H1 (cell line): ENCODE results near the gene ACYP1. TPM values are rescaled to one million over a fixed set of nuclear protein-coding genes. Genes with fewer than 3 reads are reported as not detected.

ENCODE experiments used
- CTCF ChIA-PET: fragments of 300-600 bp; sonication (Branson Sonifier 250); formaldehyde crosslinking; loops from one replicate; lab custom pipeline; 2021; ENCODE audit not compliant: partially characterized antibody; lab: Charles Lee
- POLR2A ChIA-PET: fragments of 300-600 bp; sonication (Branson Sonifier 250); formaldehyde crosslinking; loops from one replicate; lab custom pipeline; 2021; ENCODE audit warnings: inconsistent platforms; ENCODE audit not compliant: partially characterized antibody; lab: Charles Lee
- DNase-seq, 2 experiments: peaks; one replicate each; pipeline versions ENCODE4 v3.0.0 to v3.0.0-alpha.2; 2010 to 2022; ENCODE audit warnings: low spot score in 2 of 2, low read depth in 1 of 2, mixed read lengths in 1 of 2
- FAIRE-seq: peaks from 2 replicates; lab custom pipeline; 2011; peaks lifted over from hg19 to GRCh38; lab: Jason Lieb, UNC
- H2AFZ ChIP-seq: 2 replicates; pipeline ENCODE4 v1.8.1; 2012; ENCODE audit warnings: low read length, inconsistent platforms
- H2AK5ac ChIP-seq: 2 replicates; pipeline ENCODE4 v1.6.1; 2013; ENCODE audit warnings: low read depth, low read length
- H2BK120ac ChIP-seq: replicated peaks from 2 replicates; pipeline ENCODE3; 2013; ENCODE audit warnings: low read depth, low read length, inconsistent platforms
- H2BK12ac ChIP-seq: 2 replicates; pipeline ENCODE4 v1.6.1; 2013; ENCODE audit warnings: low read depth, low read length
- H2BK15ac ChIP-seq: 2 replicates; pipeline ENCODE4 v1.6.1; 2013; ENCODE audit warnings: low read length
- H2BK20ac ChIP-seq: 2 replicates; pipeline ENCODE4 v1.6.1; 2013; ENCODE audit warnings: low read length
- H2BK5ac ChIP-seq: 2 replicates; pipeline ENCODE4 v1.6.1; 2013; ENCODE audit warnings: low read depth, low read length
- H3K14ac ChIP-seq: 2 replicates; pipeline ENCODE4 v1.6.1; 2013; ENCODE audit warnings: inconsistent platforms; ENCODE audit not compliant: insufficient read length
- H3K18ac ChIP-seq: 2 replicates; pipeline ENCODE4 v1.6.1; 2013; ENCODE audit warnings: low read length; ENCODE audit errors: extremely low read depth
- H3K23ac ChIP-seq: 2 replicates; pipeline ENCODE4 v1.6.1; 2013; ENCODE audit warnings: inconsistent platforms; ENCODE audit not compliant: insufficient read length
- H3K23me2 ChIP-seq: 2 replicates; pipeline ENCODE4 v1.6.1; 2013; ENCODE audit warnings: low read depth, low read length
- H3K27ac ChIP-seq: 2 replicates; pipeline ENCODE4 v1.6.1; 2011; ENCODE audit warnings: low read depth, low read length, inconsistent platforms
- H3K27me3 ChIP-seq, 4 experiments: replicated peaks in 1 of 4; 1 replicate in 1 of 4; 2 replicates in 3 of 4; pipeline versions ENCODE4 v1.6.1 to v1.8.1; 2011 to 2013; ENCODE audit warnings: low read length in 3 of 4, mild to moderate bottlenecking in 3 of 4, inconsistent platforms in 2 of 4, mixed read lengths in 2 of 4, moderate library complexity in 1 of 4; ENCODE audit not compliant: control insufficient read depth in 3 of 4, insufficient read depth in 3 of 4; ENCODE audit errors: extremely low read depth in 1 of 4
- H3K36me3 ChIP-seq, 4 experiments: 2 replicates each; pipeline versions ENCODE4 v1.6.1 to v1.8.1; 2011 to 2013; ENCODE audit warnings: mild to moderate bottlenecking in 4 of 4, low read length in 3 of 4, moderate library complexity in 2 of 4, control low read depth in 1 of 4, inconsistent platforms in 1 of 4; ENCODE audit not compliant: insufficient read depth in 4 of 4, control insufficient read depth in 2 of 4
- H3K4ac ChIP-seq: replicated peaks from 2 replicates; pipeline ENCODE3; 2013; ENCODE audit warnings: low read length, low read depth, mixed read lengths, inconsistent platforms; ENCODE audit not compliant: insufficient read length
- H3K4me1 ChIP-seq, 4 experiments: replicated peaks in 1 of 4; 1 replicate in 1 of 4; 2 replicates in 3 of 4; pipeline versions ENCODE4 v1.6.1 to v1.8.1; 2011 to 2013; ENCODE audit warnings: low read length in 3 of 4, inconsistent platforms in 2 of 4, mixed read lengths in 1 of 4; ENCODE audit not compliant: insufficient read depth in 4 of 4, control insufficient read depth in 3 of 4
- H3K4me2 ChIP-seq, 2 experiments: 2 replicates each; pipeline versions ENCODE4 v1.6.1 to v1.8.1; 2011 to 2013; ENCODE audit warnings: low read depth in 2 of 2, low read length in 2 of 2, control low read depth in 1 of 2, inconsistent platforms in 1 of 2, mild to moderate bottlenecking in 1 of 2; ENCODE audit not compliant: insufficient read depth in 1 of 2
- H3K4me3 ChIP-seq, 4 experiments: fragments of 200-600, 300-600 bp in 1 of 4; sonication (generic), shearing (Covaris generic), sonication (Bioruptor Twin) in 1 of 4; 2 replicates each; pipeline versions ENCODE4 v1.5.1 to v1.8.1; 2011 to 2016; ENCODE audit warnings: low read length in 4 of 4, low read depth in 3 of 4, control low read depth in 2 of 4, inconsistent platforms in 2 of 4, mild to moderate bottlenecking in 2 of 4, mixed read lengths in 1 of 4, moderate library complexity in 1 of 4; ENCODE audit not compliant: insufficient read depth in 2 of 4; ENCODE audit errors: extremely low read depth in 1 of 4
- H3K56ac ChIP-seq: replicated peaks from 2 replicates; pipeline ENCODE3; 2013; ENCODE audit warnings: low read depth, mild to moderate bottlenecking, mixed read lengths, low read length, inconsistent platforms; ENCODE audit not compliant: insufficient read length
- H3K79me1 ChIP-seq: 2 replicates; pipeline ENCODE4 v1.6.1; 2013; ENCODE audit warnings: low read depth, low read length, control low read depth
- H3K79me2 ChIP-seq, 2 experiments: 2 replicates each; pipeline versions ENCODE4 v1.6.1 to v1.8.1; 2012 to 2013; ENCODE audit warnings: low read length in 2 of 2, mild to moderate bottlenecking in 2 of 2, inconsistent platforms in 1 of 2; ENCODE audit not compliant: insufficient read depth in 2 of 2, control insufficient read depth in 1 of 2
- H3K9ac ChIP-seq, 4 experiments: replicated peaks in 1 of 4; 1 replicate in 1 of 4; 2 replicates in 3 of 4; pipeline versions ENCODE4 v1.6.1 to v1.8.1; 2011 to 2013; ENCODE audit warnings: low read depth in 3 of 4, low read length in 3 of 4, control low read depth in 2 of 4, mild to moderate bottlenecking in 2 of 4, moderate library complexity in 2 of 4, inconsistent platforms in 1 of 4; ENCODE audit errors: extremely low read depth in 1 of 4
- H3K9me3 ChIP-seq, 2 experiments: 2 replicates each; pipeline versions ENCODE4 v1.6.1 to v1.8.1; 2012 to 2013; ENCODE audit warnings: mild to moderate bottlenecking in 2 of 2, moderate library complexity in 2 of 2, control low read depth in 1 of 2, inconsistent platforms in 1 of 2, low read depth in 1 of 2, low read length in 1 of 2, mixed read lengths in 1 of 2; ENCODE audit not compliant: insufficient read depth in 2 of 2
- H4K20me1 ChIP-seq, 2 experiments: replicated peaks in 1 of 2; 2 replicates each; pipeline versions ENCODE3 to v1.8.1; 2011 to 2013; ENCODE audit warnings: inconsistent platforms in 2 of 2, low read length in 2 of 2, mild to moderate bottlenecking in 1 of 2; ENCODE audit not compliant: insufficient read depth in 2 of 2, control insufficient read depth in 1 of 2
- H4K5ac ChIP-seq: 2 replicates; pipeline ENCODE4 v1.6.1; 2013; ENCODE audit warnings: low read length, low read depth, mixed read lengths, inconsistent platforms; ENCODE audit not compliant: insufficient read length
- H4K8ac ChIP-seq: 2 replicates; pipeline ENCODE4 v1.8.0; 2013; ENCODE audit warnings: mild to moderate bottlenecking, moderate library complexity, low read length, inconsistent platforms; ENCODE audit not compliant: insufficient read depth; ENCODE audit errors: extremely low read depth
- H4K91ac ChIP-seq: replicated peaks from 2 replicates; pipeline ENCODE3; 2013; ENCODE audit warnings: low read length, mixed read lengths, inconsistent platforms; ENCODE audit not compliant: insufficient read length
- CBX8 ChIP-seq: fragments of 300-800, 300-1000 bp; sonication (generic); IDR thresholded peaks from 2 replicates; pipeline ENCODE4 v1.7.1; 2016; ENCODE audit warnings: low read depth, low read length, borderline replicate concordance
- CEBPB ChIP-seq: IDR thresholded peaks from 2 replicates; pipeline ENCODE4 v1.6.1; 2012; ENCODE audit warnings: low read depth, low read length
- GTF2F1 ChIP-seq: IDR thresholded peaks from 2 replicates; pipeline ENCODE4 v1.6.1; 2012; ENCODE audit warnings: low read depth, low read length, improper control_type of control experiment, borderline replicate concordance
- KDM5A ChIP-seq: fragments of 200-600 bp; IDR thresholded peaks from 2 replicates; pipeline ENCODE4 v1.7.1; 2012; ENCODE audit warnings: mild to moderate bottlenecking, low read length, inconsistent platforms, mixed read lengths
- RNF2 ChIP-seq: fragments of 200-900, 300-1000 bp; sonication (generic); IDR thresholded peaks from 2 replicates; pipeline ENCODE4 v1.7.1; 2016; ENCODE audit warnings: borderline replicate concordance, low read depth, mild to moderate bottlenecking, antibody characterized with exemption, low read length; ENCODE audit not compliant: poor library complexity, severe bottlenecking; ENCODE audit errors: missing control alignments
- SP1 ChIP-seq: IDR thresholded peaks from 2 replicates; pipeline ENCODE4 v1.6.1; 2011; ENCODE audit warnings: low read depth, low read length
- SRF ChIP-seq: IDR thresholded peaks from 2 replicates; pipeline ENCODE4 v1.6.1; 2011; ENCODE audit warnings: mild to moderate bottlenecking, low read depth, low read length, moderate library complexity
- TAF1 ChIP-seq: IDR thresholded peaks from 2 replicates; pipeline ENCODE4 v1.6.1; 2011; ENCODE audit warnings: mild to moderate bottlenecking, low read depth, low read length
- YY1 ChIP-seq: IDR thresholded peaks from 2 replicates; pipeline ENCODE4 v1.6.1; 2011; ENCODE audit warnings: low read depth, mild to moderate bottlenecking, low read length
- ZNF274 ChIP-seq: IDR thresholded peaks from 2 replicates; pipeline ENCODE4 v1.7.0; 2012; ENCODE audit warnings: low read length, borderline replicate concordance; ENCODE audit errors: extremely low read depth
- WGBS, 2 experiments: shearing (Covaris generic) in 1 of 2; methylation state at CpG; one replicate each; pipeline versions ENCODE4 v1.1.6 to v1.1.7; 2013 to 2015; ENCODE audit warnings: low lambda C conversion rate in 2 of 2, mixed read lengths in 2 of 2, inconsistent platforms in 1 of 2, low coverage in 1 of 2, missing lambda C conversion rate in 1 of 2; ENCODE audit not compliant: insufficient replicate concordance in 2 of 2, insufficient coverage in 1 of 2, insufficient read length in 1 of 2; ENCODE audit errors: extremely low coverage in 1 of 2, missing lambda C conversion rate in 1 of 2; 5-methylcytosine and 5-hydroxymethylcytosine counted together
- polyA plus RNA-seq, 7 experiments: library from polyadenylated mRNA; depleted of rRNA in 3 of 7; stranded (reverse) in 5 of 7; unstranded in 2 of 7; fragments of >200 nt in 5 of 7; fragments of 200-250 nt in 2 of 7; gene quantifications; 1 replicate in 5 of 7; 2 replicates in 1 of 7; 4 replicates in 1 of 7; pipeline versions ENCODE4 v1.2.1 to v1.2.3, GENCODE V29; 2011 to 2013; ENCODE audit warnings: missing spikeins in 2 of 7, mixed read lengths in 2 of 7
- total RNA-seq: library from RNA; stranded (reverse); fragmentation: NEBNext Ultra II Directional; extraction: Animal tissue kit (Norgen Biotek cat#: 25700); gene quantifications from 2 replicates; pipeline ENCODE4 v1.2.1, GENCODE V29; 2021

The ACYP1 gene
- total and polyA plus RNA-seq, 2 of the 8 experiments (the other 6 are each of a cell fraction or from before 2014, with no cell fraction given) = 22.3 to 24.8 TPM

DNA sequence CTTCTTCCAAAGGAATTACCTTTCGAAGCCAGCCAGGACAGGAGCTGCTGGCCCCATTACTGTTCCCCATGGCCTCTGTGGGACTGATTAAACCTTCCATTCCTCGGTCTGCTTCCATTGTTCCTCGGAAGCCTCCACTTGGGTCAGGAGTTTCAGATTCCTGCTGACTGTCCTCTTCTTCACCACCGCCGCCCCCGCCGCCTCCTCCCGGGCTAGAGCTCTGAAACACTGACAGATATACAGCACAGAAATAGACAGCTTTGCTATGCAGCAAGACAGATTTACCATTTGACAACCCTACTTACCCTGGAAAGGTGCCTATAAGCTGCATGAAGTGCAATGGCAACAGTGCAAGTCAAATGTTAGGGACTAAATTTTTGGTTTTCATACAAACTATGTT, 27.4 kb upstream of the ACYP1 start:
- TF ChIP-seq SRF (no peak), YY1 (no peak), SP1 (no peak), GTF2F1 (no peak), TAF1 (no peak), RNF2 (no peak), CBX8 (no peak), KDM5A (no peak), CEBPB (no peak), ZNF274 (no peak)
- POLR2A ChIA-PET = no interaction called here

More for the DNA sequence above, 27.4 kb upstream of the ACYP1 start:
- Histone ChIP-seq H3K36me3 (peaks cover 4 to 50% (median 27%) of the 10 kb centered on the region in 4 experiments), H4K8ac (no peak overlapping the region), H3K79me1 (no peaks in the 10 kb centered on the region), H4K20me1 (no peaks in the 10 kb centered on the region), H3K14ac (no peak overlapping the region), H3K9me3 (no peaks in the 10 kb centered on the region), H4K91ac (no peak overlapping the region), H2AFZ (no peak overlapping the region), H3K79me2 (no peaks in the 10 kb centered on the region), H3K4me2 (no peak overlapping the region), H3K4ac (no peak overlapping the region), H3K27ac (no peak overlapping the region), H3K23ac (no peak overlapping the region), H3K4me3 (no peak overlapping the region), H3K9ac (no peak overlapping the region), H2AK5ac (no peak overlapping the region), H4K5ac (no peak overlapping the region), H2BK12ac (no peak overlapping the region), H3K4me1 (no peaks in the 10 kb centered on the region; a peak in 2 of 7 replicates), H2BK20ac (no peak overlapping the region), H3K18ac (no peak overlapping the region), H2BK120ac (no peak overlapping the region), H3K27me3 (no peaks in the 10 kb centered on the region), H2BK5ac (no peak overlapping the region), H3K56ac (no peak overlapping the region), H3K23me2 (no peaks in the 10 kb centered on the region), H2BK15ac (no peak overlapping the region)
- WGBS, 2 experiments = 97% methylated on average over 8 of the region's 8 CpGs; no CpG with 5 or more reads in 1 of the 2 experiments
- CTCF ChIA-PET = interaction anchor here (0.9 to 10.6 kb wide), 5 partner anchors 31 to 182 kb away, joined by 3 to 98 read pairs (median 3); no protein-coding TSS in a partner anchor
- no peak for DNase-seq
- FAIRE-seq = no peak
